GM12878 (cell line): ENCODE data around the gene C1RL. TPM values are rescaled to one million over a fixed set of nuclear protein-coding genes. Genes with fewer than 3 reads are reported as not detected.

Experiments
- ATAC-seq: fragments of 200-7000 bp; cut with Tn5 transposase; 3 replicates; pipeline ENCODE4 v1.9.1; 2020; ENCODE audit warnings: mild to moderate bottlenecking, moderate library complexity
- BruUV-seq: library from RNA; stranded (reverse); fragments of 400-500 nt; replicated peaks from 2 replicates; lab custom pipeline; 2021; lab: Mats Ljungman, UMichigan
- CTCF ChIA-PET: fragments of 300-600 bp; sonication (Branson Sonifier 250); formaldehyde crosslinking; extraction: SDS; loops from one replicate; lab custom pipeline; 2021; ENCODE audit warnings: inconsistent platforms; lab: Yijun Ruan, JAX
- POLR2A ChIA-PET: fragments of 350-600 bp; formaldehyde crosslinking; extraction: SDS; loops from one replicate; lab custom pipeline; 2021; ENCODE audit warnings: inconsistent platforms; lab: Charles Lee
- RAD21 ChIA-PET: fragments of 300-600 bp; sonication (Branson Sonifier 250); formaldehyde crosslinking; loops from one replicate; lab custom pipeline; 2023; ENCODE audit warnings: antibody characterized with exemption; ENCODE audit not compliant: unreplicated experiment; lab: Charles Lee
- SMC1A ChIA-PET: fragments of 300-600 bp; sonication (Branson Sonifier 250); formaldehyde crosslinking; loops from one replicate; lab custom pipeline; 2023; ENCODE audit not compliant: unreplicated experiment, uncharacterized antibody; lab: Charles Lee
- DNase-seq: peaks from one replicate; pipeline ENCODE4 v3.0.0-alpha.2; 2011; ENCODE audit warnings: low read depth, low spot score
- FAIRE-seq: peaks from 3 replicates; lab custom pipeline; 2011; peaks lifted over from hg19 to GRCh38; lab: Jason Lieb, UNC
- H2AFZ ChIP-seq: 2 replicates; pipeline ENCODE4 v1.6.0; 2011; ENCODE audit warnings: low read depth, low read length, control low read depth; ENCODE audit not compliant: control insufficient read depth
- H3K27ac ChIP-seq: 2 replicates; pipeline ENCODE4 v1.5.1; 2011; ENCODE audit warnings: control low read depth; ENCODE audit not compliant: control insufficient read depth, insufficient read depth
- H3K27me3 ChIP-seq, 2 experiments: replicated peaks in 1 of 2; 2 replicates each; pipeline versions ENCODE4 v1.6.0 to v1.6.1; 2011; ENCODE audit warnings: low read length in 1 of 2; ENCODE audit not compliant: control insufficient read depth in 2 of 2, insufficient read depth in 2 of 2
- H3K36me3 ChIP-seq, 2 experiments: 2 replicates each; pipeline ENCODE4 v1.5.1; 2011; ENCODE audit warnings: low read length in 1 of 2; ENCODE audit not compliant: control insufficient read depth in 2 of 2, insufficient read depth in 2 of 2
- H3K4me1 ChIP-seq: 2 replicates; pipeline ENCODE4 v1.6.1; 2011; ENCODE audit warnings: mild to moderate bottlenecking, low read length, moderate library complexity, mixed read lengths; ENCODE audit not compliant: control insufficient read depth, insufficient read depth
- H3K4me2 ChIP-seq: 2 replicates; pipeline ENCODE4 v1.6.0; 2011; ENCODE audit warnings: control low read depth; ENCODE audit not compliant: control insufficient read depth, insufficient read depth
- H3K4me3 ChIP-seq: fragments of 200-600 bp; sonication (generic); 2 replicates; pipeline ENCODE4 v1.5.1; 2016
- H3K79me2 ChIP-seq: 2 replicates; pipeline ENCODE4 v1.6.0; 2011; ENCODE audit warnings: low read length; ENCODE audit not compliant: control insufficient read depth, insufficient read depth
- H3K9ac ChIP-seq: 2 replicates; pipeline ENCODE4 v1.8.0; 2011; ENCODE audit warnings: low read length, control low read depth, mixed read lengths; ENCODE audit not compliant: control insufficient read depth, insufficient read depth
- H3K9me3 ChIP-seq: replicated peaks from 3 replicates; pipeline ENCODE4 v1.5.1; 2011; ENCODE audit warnings: mild to moderate bottlenecking, low read length; ENCODE audit not compliant: control insufficient read depth, insufficient read depth
- H4K20me1 ChIP-seq: 2 replicates; pipeline ENCODE4 v1.6.0; 2011; ENCODE audit not compliant: control insufficient read depth, insufficient read depth
- ATF7 ChIP-seq: fragments of 450-650 bp; IDR thresholded peaks from 2 replicates; pipeline ENCODE4 v1.6.1; 2016; ENCODE audit warnings: low read depth, mild to moderate bottlenecking
- EED ChIP-seq: sonication (generic); IDR thresholded peaks from 2 replicates; pipeline ENCODE4 v1.6.1; 2016; ENCODE audit warnings: antibody characterized with exemption, low read depth
- ESRRA ChIP-seq: IDR thresholded peaks from 2 replicates; pipeline ENCODE4 v1.6.1; 2012; ENCODE audit warnings: mild to moderate bottlenecking, low read length, improper control_type of control experiment
- HDAC2 ChIP-seq: fragments of 200-600 bp; sonication (generic); IDR thresholded peaks from 2 replicates; pipeline ENCODE4 v1.6.1; 2017
- NRF1 ChIP-seq: conservative IDR thresholded peaks from 2 replicates; pipeline ENCODE4 v1.6.1; 2011; ENCODE audit warnings: mild to moderate bottlenecking, low read depth, low read length, improper control_type of control experiment
- WRNIP1 ChIP-seq: IDR thresholded peaks from 2 replicates; pipeline ENCODE4 v1.6.1; 2011; ENCODE audit warnings: low read depth, low read length, improper control_type of control experiment, borderline replicate concordance
- WGBS: methylation state at CpG from one replicate; pipeline ENCODE4 v1.1.6; 2016; ENCODE audit warnings: low lambda C conversion rate; ENCODE audit not compliant: insufficient replicate concordance, insufficient coverage; ENCODE audit errors: missing lambda C conversion rate; 5-methylcytosine and 5-hydroxymethylcytosine counted together
- in situ Hi-C: fragments of 300-500 bp; cut with MboI; formaldehyde crosslinking; loops from 9 replicates; pipeline ENCODE4 v1.14.3; 2018; ENCODE audit warnings: mixed read lengths
- intact Hi-C: fragments of 100-400 bp; cut with micrococcal nuclease; formaldehyde crosslinking; loops from one replicate; pipeline ENCODE4 v1.14.2; 2022; ENCODE audit not compliant: unreplicated experiment
- polyA plus RNA-seq, 11 experiments: library from polyadenylated mRNA; depleted of rRNA in 4 of 11; unstranded in 6 of 11; stranded (reverse) in 5 of 11; fragments of >200 nt; fragmentation: Nextera tagmentation in 4 of 11; fragmentation: Illumina TruSeq in 1 of 11; extraction: Ambion mirVana in 4 of 11; extraction: Trizol in 1 of 11; gene quantifications; 1 replicate in 1 of 11; 2 replicates in 10 of 11; pipeline versions ENCODE4 v1.2.1 to v1.2.3, GENCODE V29; 2011 to 2016; ENCODE audit warnings: inconsistent platforms in 2 of 11, missing spikeins in 2 of 11, low read depth in 1 of 11
- total RNA-seq, 4 experiments: library from RNA; depleted of rRNA in 3 of 4; stranded (reverse); fragments of >200 nt in 3 of 4; fragmentation: Illumina TruSeq in 1 of 4; extraction: Trizol in 1 of 4; gene quantifications; 2 replicates each; pipeline versions ENCODE4 v1.2.1 to v1.2.3, GENCODE V29; 2013 to 2021
- TF ChIP-seq, protein P1 (sequence below): IDR thresholded peaks from 2 replicates; pipeline ENCODE4 v1.6.1; 2012; ENCODE audit warnings: mild to moderate bottlenecking, low read depth, low read length

The C1RL gene
- total and polyA plus RNA-seq, 10 of the 15 experiments (the other 5 are each of a cell fraction or from before 2014, with no cell fraction given) = 1.3 to 12.8 (median 8.1) TPM

DNA sequence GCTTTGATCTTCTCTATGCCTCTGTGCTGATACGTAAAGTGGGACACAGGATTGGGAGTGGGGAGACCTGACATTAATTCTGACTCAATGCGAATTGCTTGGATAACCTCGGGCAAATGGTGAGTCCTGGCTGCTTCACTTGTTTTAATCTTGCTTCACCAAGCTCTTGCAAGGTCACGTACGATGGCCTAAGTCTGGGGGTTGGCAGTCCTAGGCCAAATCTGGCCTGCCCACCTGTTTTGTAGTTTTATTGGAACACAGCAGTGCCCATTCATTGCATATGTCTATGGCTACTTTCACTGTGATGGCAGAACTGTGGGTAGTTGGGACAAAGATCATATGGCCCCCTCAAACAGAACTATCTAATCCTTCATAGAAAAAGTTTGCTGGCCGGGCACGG, 34.5 kb upstream of the C1RL start:
- no peak overlapping the region for H3K4me3 ChIP-seq
- ChIA-PET RAD21 (no interaction called here), SMC1A (interaction anchor here (2.7 kb wide), 1 partner anchor 31 kb away, joined by 13 read pairs; no protein-coding TSS in a partner anchor), CTCF (interaction anchor here (0.9 to 6.1 kb wide), 9 partner anchors 9 to 47 kb away, joined by 3 to 44 read pairs (median 4); partner anchors contain the start of gene C1RL), POLR2A (interaction anchor here (0.7 kb wide), 1 partner anchor 52 kb away, joined by 4 read pairs; no protein-coding TSS in a partner anchor)
- H3K9me3 ChIP-seq = no peaks in the 10 kb centered on the region; the same call in 2 of the 3 replicates
- no peak overlapping the region for H3K9ac ChIP-seq
- ATAC-seq (no peak), FAIRE-seq (no peak), DNase-seq (no peak)
- in situ Hi-C loops = no loop called here
- no peaks in the 10 kb centered on the region; the same call in 1 of the 2 replicates for H4K20me1 ChIP-seq
- 95% methylated on average over 7 of the region's 7 CpGs for WGBS
- intact Hi-C loops = loop anchor here (2.0 to 5.0 kb wide), 3 partner anchors 45 to 494 kb away; partner anchors contain the start of gene PEX5
- H3K27ac ChIP-seq = no peak overlapping the region
- no peak for TF ChIP-seq EED
- TF ChIP-seq ESRRA = no peak
- TF ChIP-seq, protein P1, sequence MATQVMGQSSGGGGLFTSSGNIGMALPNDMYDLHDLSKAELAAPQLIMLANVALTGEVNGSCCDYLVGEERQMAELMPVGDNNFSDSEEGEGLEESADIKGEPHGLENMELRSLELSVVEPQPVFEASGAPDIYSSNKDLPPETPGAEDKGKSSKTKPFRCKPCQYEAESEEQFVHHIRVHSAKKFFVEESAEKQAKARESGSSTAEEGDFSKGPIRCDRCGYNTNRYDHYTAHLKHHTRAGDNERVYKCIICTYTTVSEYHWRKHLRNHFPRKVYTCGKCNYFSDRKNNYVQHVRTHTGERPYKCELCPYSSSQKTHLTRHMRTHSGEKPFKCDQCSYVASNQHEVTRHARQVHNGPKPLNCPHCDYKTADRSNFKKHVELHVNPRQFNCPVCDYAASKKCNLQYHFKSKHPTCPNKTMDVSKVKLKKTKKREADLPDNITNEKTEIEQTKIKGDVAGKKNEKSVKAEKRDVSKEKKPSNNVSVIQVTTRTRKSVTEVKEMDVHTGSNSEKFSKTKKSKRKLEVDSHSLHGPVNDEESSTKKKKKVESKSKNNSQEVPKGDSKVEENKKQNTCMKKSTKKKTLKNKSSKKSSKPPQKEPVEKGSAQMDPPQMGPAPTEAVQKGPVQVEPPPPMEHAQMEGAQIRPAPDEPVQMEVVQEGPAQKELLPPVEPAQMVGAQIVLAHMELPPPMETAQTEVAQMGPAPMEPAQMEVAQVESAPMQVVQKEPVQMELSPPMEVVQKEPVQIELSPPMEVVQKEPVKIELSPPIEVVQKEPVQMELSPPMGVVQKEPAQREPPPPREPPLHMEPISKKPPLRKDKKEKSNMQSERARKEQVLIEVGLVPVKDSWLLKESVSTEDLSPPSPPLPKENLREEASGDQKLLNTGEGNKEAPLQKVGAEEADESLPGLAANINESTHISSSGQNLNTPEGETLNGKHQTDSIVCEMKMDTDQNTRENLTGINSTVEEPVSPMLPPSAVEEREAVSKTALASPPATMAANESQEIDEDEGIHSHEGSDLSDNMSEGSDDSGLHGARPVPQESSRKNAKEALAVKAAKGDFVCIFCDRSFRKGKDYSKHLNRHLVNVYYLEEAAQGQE = no peak
- no peak for TF ChIP-seq WRNIP1
- TF ChIP-seq HDAC2 = no peak
- TF ChIP-seq ATF7 = no peak
- TF ChIP-seq NRF1 = no peak
- H3K27me3 ChIP-seq = no peaks in the 10 kb centered on the region
- BruUV-seq = no TSS peak
- H3K4me2 ChIP-seq = no peak overlapping the region
- H3K4me1 ChIP-seq = no peaks in the 10 kb centered on the region
- peaks cover 0 to 12% of the 10 kb centered on the region in 2 experiments for H3K36me3 ChIP-seq
- no peaks in the 10 kb centered on the region for H3K79me2 ChIP-seq
- H2AFZ ChIP-seq = no peak overlapping the region
